Measurements from ENCODE around the gene CHCT1. TPM values are rescaled to one million over a fixed set of nuclear protein-coding genes. Genes with fewer than 3 reads are reported as not detected.
"Not testable (repeated sequence)": the region's sequence is repeated elsewhere in the genome, so short reads cannot be mapped to it uniquely, and the experiment has no call there.

The CHCT1 gene
- total RNA-seq, 2 experiments from 2014 or later, result not detected

GRCh38 chr17:60412701-60413100 lies 9.6 kb upstream of the CHCT1 start:
- Mint-ChIP-seq H3K27me3 (no peaks in the 10 kb centered on the region), H3K4me3 (no peak overlapping the region), H3K9me3 (no peaks in the 10 kb centered on the region), H3K36me3 (ENCODE audit: low read depth) (no peaks in the 10 kb centered on the region), H3K27ac (no peak overlapping the region), H3K4me1 (ENCODE audit: low read depth) (no peaks in the 10 kb centered on the region)
- intact Hi-C loops (cut with micrococcal nuclease), result no loop called here
- ChIA-PET POLR2A (no interaction called here), CTCF (no interaction called here)
- no peak for DNase-seq
- ATAC-seq, result no peak
- TF ChIP-seq CTCF (IDR thresholded peaks at IDR 0.05), result no peak

- POLR2A ChIA-PET, result no interaction called here
- no peak for TF ChIP-seq CTCF (IDR thresholded peaks at IDR 0.05)
- intact Hi-C loops (cut with micrococcal nuclease), result no loop called here
- no peaks in the 10 kb centered on the region for H3K9me3 Mint-ChIP-seq
- H3K27ac Mint-ChIP-seq, result no peak overlapping the region
- DNase-seq, result no peak
- H3K36me3 Mint-ChIP-seq (ENCODE audit: low read depth), result no peaks in the 10 kb centered on the region
- H3K4me1 Mint-ChIP-seq (ENCODE audit: low read depth), result no peaks in the 10 kb centered on the region
- H3K27me3 Mint-ChIP-seq, result no peaks in the 10 kb centered on the region
- ATAC-seq, result no peak
- CTCF ChIA-PET, result no interaction called here
- no peak overlapping the region for H3K4me3 Mint-ChIP-seq
Observed at GRCh38 chr17:60415146-60415545, 7.1 kb upstream of the CHCT1 start.

- H3K36me3 Mint-ChIP-seq (ENCODE audit: low read depth), result no peaks in the 10 kb centered on the region
- no peak overlapping the region for H3K4me3 Mint-ChIP-seq
- H3K27ac Mint-ChIP-seq, result no peak overlapping the region
- ATAC-seq (no peak), DNase-seq (no peak)
- no peak for TF ChIP-seq CTCF (IDR thresholded peaks at IDR 0.05)
- intact Hi-C loops (cut with micrococcal nuclease), result no loop called here
- ChIA-PET POLR2A (no interaction called here), CTCF (no interaction called here)
- no peaks in the 10 kb centered on the region for H3K27me3 Mint-ChIP-seq
- no peaks in the 10 kb centered on the region for H3K9me3 Mint-ChIP-seq
- H3K4me1 Mint-ChIP-seq (ENCODE audit: low read depth), result peaks cover 4% of the 10 kb centered on the region
Observed at GRCh38 chr17:60416368-60416925, 5.8 kb upstream of the CHCT1 start.

- H3K4me3 Mint-ChIP-seq; DNase-seq; H3K4me1 Mint-ChIP-seq (ENCODE audit: low read depth); CTCF ChIA-PET; H3K27ac Mint-ChIP-seq; H3K9me3 Mint-ChIP-seq; POLR2A ChIA-PET; H3K36me3 Mint-ChIP-seq (ENCODE audit: low read depth); ATAC-seq; intact Hi-C loops (cut with micrococcal nuclease); H3K27me3 Mint-ChIP-seq: not testable (repeated sequence)
Observed at GRCh38 chr17:60419003-60419402, 3.3 kb upstream of the CHCT1 start.

GRCh38 chr17:60419875-60420274 lies 2.4 kb upstream of the CHCT1 start:
- POLR2A ChIA-PET; H3K36me3 Mint-ChIP-seq (ENCODE audit: low read depth); H3K4me1 Mint-ChIP-seq (ENCODE audit: low read depth); H3K9me3 Mint-ChIP-seq; H3K27ac Mint-ChIP-seq; intact Hi-C loops (cut with micrococcal nuclease); H3K27me3 Mint-ChIP-seq; DNase-seq; ATAC-seq; H3K4me3 Mint-ChIP-seq: not testable (repeated sequence)
- CTCF ChIA-PET, result interaction anchor here (0.9 kb wide), 1 partner anchor 188 kb away, joined by 3 read pairs; no protein-coding TSS in a partner anchor

GRCh38 chr17:60421273-60422161 lies 772 bp upstream of the CHCT1 start:
- DNase-seq, result peak; percentile 85
- Mint-ChIP-seq H3K27ac (peak overlapping the region; percentile 83), H3K4me3 (peak overlapping the region; percentile 69), H3K36me3 (ENCODE audit: low read depth) (no peaks in the 10 kb centered on the region), H3K9me3 (no peaks in the 10 kb centered on the region), H3K27me3 (no peaks in the 10 kb centered on the region), H3K4me1 (ENCODE audit: low read depth) (peaks cover 4% of the 10 kb centered on the region)
- ATAC-seq, result peak; percentile 98
- TF ChIP-seq CTCF (IDR thresholded peaks at IDR 0.05), result peak; percentile 100
- intact Hi-C loops (cut with micrococcal nuclease), result no loop called here
- ChIA-PET CTCF (interaction anchor here (0.5 to 1.7 kb wide), 19 partner anchors 12 to 341 kb away, joined by 3 to 9 read pairs (median 4); no protein-coding TSS in a partner anchor), POLR2A (no interaction called here)
